ENCODE measurements around the gene PARD3B.

Gene PARD3B

GRCh38 chr2:205013586-205013985, 468.3 kb downstream of the PARD3B start:
- no peak for DNase-seq (ENCODE audit: low read depth in 2 of 2)

- DNase-seq (ENCODE audit: low read depth in 2 of 2), result no peak
These were observed 468.9 kb downstream of the PARD3B start for GRCh38 chr2:205014201-205014600.

GRCh38 chr2:205017381-205017780, 472.1 kb downstream of the PARD3B start:
- no peak for DNase-seq (ENCODE audit: low read depth in 2 of 2)

- DNase-seq (ENCODE audit: low read depth in 2 of 2), result no peak
These were observed 472.6 kb downstream of the PARD3B start for GRCh38 chr2:205017912-205018311.

- DNase-seq (ENCODE audit: low read depth in 2 of 2), result no peak
These were observed 475.4 kb downstream of the PARD3B start for GRCh38 chr2:205020673-205021072.

- no peak for DNase-seq (ENCODE audit: low read depth in 2 of 2)
These were observed 477.6 kb downstream of the PARD3B start for GRCh38 chr2:205022841-205023240.

GRCh38 chr2:205024822-205025518, 479.7 kb downstream of the PARD3B start:
- DNase-seq (ENCODE audit: low read depth in 2 of 2), result peak in 1 of 2 experiments; percentile 13

- no peak for DNase-seq (ENCODE audit: low read depth in 2 of 2)
These were observed 480.4 kb downstream of the PARD3B start for GRCh38 chr2:205025580-205026240.

- DNase-seq (ENCODE audit: low read depth in 2 of 2), result no peak
These were observed 485.4 kb downstream of the PARD3B start for GRCh38 chr2:205030695-205031094.

- no peak for DNase-seq (ENCODE audit: low read depth in 2 of 2)
These were observed 486.8 kb downstream of the PARD3B start for GRCh38 chr2:205032093-205032551.

- no peak for DNase-seq (ENCODE audit: low read depth in 2 of 2)
These were observed 488.2 kb downstream of the PARD3B start for GRCh38 chr2:205033431-205033830.

- no peak for DNase-seq (ENCODE audit: low read depth in 2 of 2)
These were observed 488.8 kb downstream of the PARD3B start for GRCh38 chr2:205034034-205034433.

- no peak for DNase-seq (ENCODE audit: low read depth in 2 of 2)
These were observed 495.0 kb downstream of the PARD3B start for GRCh38 chr2:205040323-205040722.

- no peak for DNase-seq (ENCODE audit: low read depth in 2 of 2)
These were observed 496.3 kb downstream of the PARD3B start for GRCh38 chr2:205041472-205042130.

- no peak for DNase-seq (ENCODE audit: low read depth in 2 of 2)
These were observed 498.0 kb downstream of the PARD3B start for GRCh38 chr2:205043285-205043684.

GRCh38 chr2:205045706-205046105, 500.4 kb downstream of the PARD3B start:
- DNase-seq (ENCODE audit: low read depth in 2 of 2), result no peak

GRCh38 chr2:205047273-205047839, 502.1 kb downstream of the PARD3B start:
- no peak for DNase-seq (ENCODE audit: low read depth in 2 of 2)

GRCh38 chr2:205051417-205051816, 506.1 kb downstream of the PARD3B start:
- no peak for DNase-seq (ENCODE audit: low read depth in 2 of 2)

GRCh38 chr2:205052781-205053180, 507.5 kb downstream of the PARD3B start:
- no peak for DNase-seq (ENCODE audit: low read depth in 2 of 2)

- no peak for DNase-seq (ENCODE audit: low read depth in 2 of 2)
These were observed 508.6 kb downstream of the PARD3B start for GRCh38 chr2:205053827-205054410.

- no peak for DNase-seq (ENCODE audit: low read depth in 2 of 2)
These were observed 509.5 kb downstream of the PARD3B start for GRCh38 chr2:205054789-205055188.

- no peak for DNase-seq (ENCODE audit: low read depth in 2 of 2)
These were observed 510.0 kb downstream of the PARD3B start for GRCh38 chr2:205055251-205055650.

All from stimulated activated CD4-positive, alpha-beta T cell treated with anti-CD3 and anti-CD28 coated beads, Interleukin-12 subunit alpha, Interleukin-12 subunit beta, amount 100 ng/mL, for 24 hours (primary cell).